Prostate gland (tissue), 2 donors: ENCODE results near the gene SBNO1.

Experiments used
- CTCF ChIP-seq, 4 experiments: fragments of 200-600 bp in 2 of 4; fragments of 450-650 bp in 2 of 4; sonication (generic) in 2 of 4; IDR thresholded peaks; 1 replicate in 3 of 4; 2 replicates in 1 of 4; pipeline ENCODE4 v1.5.1; 2016 to 2019; ENCODE audit warnings: antibody characterized with exemption in 4 of 4, mild to moderate bottlenecking in 2 of 4, moderate library complexity in 2 of 4
- POLR2A ChIP-seq: fragments of 450-650 bp; IDR thresholded peaks from one replicate; pipeline ENCODE4 v1.6.1; 2016; ENCODE audit warnings: antibody characterized with exemption, mild to moderate bottlenecking

- TF ChIP-seq CTCF (IDR thresholded peaks at IDR 0.05) = no peak
- no peak for TF ChIP-seq POLR2A
Measured at GRCh38 chr12:123269896-123270213, 94.8 kb downstream of the SBNO1 start.
